ENCODE data around the gene GATD1.

The GATD1 gene

GRCh38 chr11:725624-726202 lies 51.6 kb downstream of the GATD1 start:
- no peak overlapping the region for H4K8ac ChIP-seq (ENCODE audit: low read depth, low read length)
- H2AK5ac ChIP-seq (ENCODE audit: low read length), result no peak overlapping the region
- H3K23ac ChIP-seq (ENCODE audit: low read length), result no peak overlapping the region
- no peak for DNase-seq
- no peak overlapping the region for H3K27ac ChIP-seq (ENCODE audit: low read depth, low read length)
- no peak overlapping the region for H2BK120ac ChIP-seq (ENCODE audit: insufficient read depth, low read length, poor library complexity)
- H2AFZ ChIP-seq (ENCODE audit: insufficient read depth, low read length, poor library complexity), result no peak overlapping the region
- no peak overlapping the region for H4K91ac ChIP-seq (ENCODE audit: low read depth, low read length)
- no peak overlapping the region for H2BK12ac ChIP-seq (ENCODE audit: low read length)
- H3K4me3 ChIP-seq (ENCODE audit: low read depth, low read length), result no peak overlapping the region
- H2BK5ac ChIP-seq (ENCODE audit: low read depth, low read length, poor library complexity), result no peak overlapping the region
- WGBS (ENCODE audit: extremely low coverage, insufficient coverage, insufficient read length), result no CpG with 5 or more reads among the region's 53 CpGs
- no peak overlapping the region for H3K14ac ChIP-seq (ENCODE audit: low read length)
- peak overlapping the region; percentile 6 for H3K4me2 ChIP-seq (ENCODE audit: low read length)
- H3K79me1 ChIP-seq (ENCODE audit: low read length), result no peaks in the 10 kb centered on the region
- H3K4me1 ChIP-seq (ENCODE audit: control insufficient read depth in 1 of 2, insufficient read depth in 2 of 2, low read length in 2 of 2), result peaks cover 2 to 8% of the 10 kb centered on the region in 2 experiments
- no peak overlapping the region for H3K4ac ChIP-seq (ENCODE audit: low read depth, low read length)
- H3K36me3 ChIP-seq (ENCODE audit: control insufficient read depth in 1 of 2, insufficient read depth in 2 of 2, low read length in 2 of 2), result peaks cover 49 to 50% of the 10 kb centered on the region in 2 experiments
- H3K27me3 ChIP-seq (ENCODE audit: insufficient read depth, low read length), result no peaks in the 10 kb centered on the region
- H3K79me2 ChIP-seq (ENCODE audit: control insufficient read depth, insufficient read depth, low read length, poor library complexity), result no peaks in the 10 kb centered on the region
- H4K12ac ChIP-seq (ENCODE audit: low read depth, low read length), result no peak overlapping the region
- no peaks in the 10 kb centered on the region for H3K9me3 ChIP-seq (ENCODE audit: insufficient read depth, low read depth, low read length)
- H3K18ac ChIP-seq (ENCODE audit: low read length), result no peak overlapping the region
- no peak overlapping the region for H3K9ac ChIP-seq (ENCODE audit: low read length)

- Histone ChIP-seq H2AK5ac (ENCODE audit: low read length) (no peak overlapping the region), H3K79me1 (ENCODE audit: low read length) (no peaks in the 10 kb centered on the region), H3K4me1 (ENCODE audit: control insufficient read depth in 1 of 2, insufficient read depth in 2 of 2, low read length in 2 of 2) (peaks cover 2 to 8% of the 10 kb centered on the region in 2 experiments), H3K4me3 (ENCODE audit: low read depth, low read length) (no peak overlapping the region), H4K8ac (ENCODE audit: low read depth, low read length) (no peak overlapping the region), H2BK12ac (ENCODE audit: low read length) (no peak overlapping the region), H3K36me3 (ENCODE audit: control insufficient read depth in 1 of 2, insufficient read depth in 2 of 2, low read length in 2 of 2) (peaks cover 57 to 58% of the 10 kb centered on the region in 2 experiments), H3K9me3 (ENCODE audit: insufficient read depth, low read depth, low read length) (no peaks in the 10 kb centered on the region), H3K14ac (ENCODE audit: low read length) (no peak overlapping the region), H3K18ac (ENCODE audit: low read length) (no peak overlapping the region), H3K27ac (ENCODE audit: low read depth, low read length) (no peak overlapping the region), H3K27me3 (ENCODE audit: insufficient read depth, low read length) (no peaks in the 10 kb centered on the region), H2AFZ (ENCODE audit: insufficient read depth, low read length, poor library complexity) (no peak overlapping the region), H3K4me2 (ENCODE audit: low read length) (no peak overlapping the region), H2BK120ac (ENCODE audit: insufficient read depth, low read length, poor library complexity) (no peak overlapping the region), H3K23ac (ENCODE audit: low read length) (no peak overlapping the region), H4K12ac (ENCODE audit: low read depth, low read length) (no peak overlapping the region), H3K9ac (ENCODE audit: low read length) (no peak overlapping the region), H3K4ac (ENCODE audit: low read depth, low read length) (no peak overlapping the region), H3K79me2 (ENCODE audit: control insufficient read depth, insufficient read depth, low read length, poor library complexity) (no peaks in the 10 kb centered on the region), H2BK5ac (ENCODE audit: low read depth, low read length, poor library complexity) (no peak overlapping the region), H4K91ac (ENCODE audit: low read depth, low read length) (no peak overlapping the region)
- DNase-seq, result no peak
- WGBS (ENCODE audit: extremely low coverage, insufficient coverage, insufficient read length), result no CpG with 5 or more reads among the region's 18 CpGs
These were observed 52.4 kb downstream of the GATD1 start for GRCh38 chr11:724778-725386.

- no peak overlapping the region for H3K27ac ChIP-seq (ENCODE audit: low read depth, low read length)
- H3K36me3 ChIP-seq (ENCODE audit: control insufficient read depth in 1 of 2, insufficient read depth in 2 of 2, low read length in 2 of 2), result peaks cover 64 to 65% of the 10 kb centered on the region in 2 experiments
- peaks cover 2 to 8% of the 10 kb centered on the region in 2 experiments for H3K4me1 ChIP-seq (ENCODE audit: control insufficient read depth in 1 of 2, insufficient read depth in 2 of 2, low read length in 2 of 2)
- no peak overlapping the region for H3K4ac ChIP-seq (ENCODE audit: low read depth, low read length)
- no peak overlapping the region for H4K91ac ChIP-seq (ENCODE audit: low read depth, low read length)
- no peak overlapping the region for H3K23ac ChIP-seq (ENCODE audit: low read length)
- H2BK12ac ChIP-seq (ENCODE audit: low read length), result no peak overlapping the region
- no peak overlapping the region for H2AK5ac ChIP-seq (ENCODE audit: low read length)
- H4K12ac ChIP-seq (ENCODE audit: low read depth, low read length), result no peak overlapping the region
- no peak overlapping the region for H2AFZ ChIP-seq (ENCODE audit: insufficient read depth, low read length, poor library complexity)
- WGBS (ENCODE audit: extremely low coverage, insufficient coverage, insufficient read length), result no CpG with 5 or more reads among the region's 19 CpGs
- no peak overlapping the region for H4K8ac ChIP-seq (ENCODE audit: low read depth, low read length)
- H3K9ac ChIP-seq (ENCODE audit: low read length), result no peak overlapping the region
- H3K79me1 ChIP-seq (ENCODE audit: low read length), result no peaks in the 10 kb centered on the region
- no peak overlapping the region for H2BK120ac ChIP-seq (ENCODE audit: insufficient read depth, low read length, poor library complexity)
- no peak for DNase-seq
- no peaks in the 10 kb centered on the region for H3K27me3 ChIP-seq (ENCODE audit: insufficient read depth, low read length)
- no peak overlapping the region for H2BK5ac ChIP-seq (ENCODE audit: low read depth, low read length, poor library complexity)
- H3K4me2 ChIP-seq (ENCODE audit: low read length), result no peak overlapping the region
- no peaks in the 10 kb centered on the region for H3K9me3 ChIP-seq (ENCODE audit: insufficient read depth, low read depth, low read length)
- no peaks in the 10 kb centered on the region for H3K79me2 ChIP-seq (ENCODE audit: control insufficient read depth, insufficient read depth, low read length, poor library complexity)
- H3K4me3 ChIP-seq (ENCODE audit: low read depth, low read length), result no peak overlapping the region
- no peak overlapping the region for H3K14ac ChIP-seq (ENCODE audit: low read length)
- no peak overlapping the region for H3K18ac ChIP-seq (ENCODE audit: low read length)
These were observed 53.1 kb downstream of the GATD1 start for GRCh38 chr11:724049-724777.

- H3K27ac ChIP-seq (ENCODE audit: low read depth, low read length), result no peak overlapping the region
- no peak overlapping the region for H4K12ac ChIP-seq (ENCODE audit: low read depth, low read length)
- no peak overlapping the region for H3K4me2 ChIP-seq (ENCODE audit: low read length)
- H2BK120ac ChIP-seq (ENCODE audit: insufficient read depth, low read length, poor library complexity), result no peak overlapping the region
- H3K9ac ChIP-seq (ENCODE audit: low read length), result no peak overlapping the region
- no peak overlapping the region for H2AK5ac ChIP-seq (ENCODE audit: low read length)
- H3K23ac ChIP-seq (ENCODE audit: low read length), result no peak overlapping the region
- H2BK5ac ChIP-seq (ENCODE audit: low read depth, low read length, poor library complexity), result no peak overlapping the region
- H3K9me3 ChIP-seq (ENCODE audit: insufficient read depth, low read depth, low read length), result no peaks in the 10 kb centered on the region
- H4K91ac ChIP-seq (ENCODE audit: low read depth, low read length), result no peak overlapping the region
- no peaks in the 10 kb centered on the region for H3K79me2 ChIP-seq (ENCODE audit: control insufficient read depth, insufficient read depth, low read length, poor library complexity)
- H3K79me1 ChIP-seq (ENCODE audit: low read length), result no peaks in the 10 kb centered on the region
- no peak overlapping the region for H2BK12ac ChIP-seq (ENCODE audit: low read length)
- H2AFZ ChIP-seq (ENCODE audit: insufficient read depth, low read length, poor library complexity), result no peak overlapping the region
- no peak overlapping the region for H3K18ac ChIP-seq (ENCODE audit: low read length)
- no peaks in the 10 kb centered on the region for H3K27me3 ChIP-seq (ENCODE audit: insufficient read depth, low read length)
- no peak overlapping the region for H3K4me3 ChIP-seq (ENCODE audit: low read depth, low read length)
- H3K36me3 ChIP-seq (ENCODE audit: control insufficient read depth in 1 of 2, insufficient read depth in 2 of 2, low read length in 2 of 2), result peaks cover 65 to 66% of the 10 kb centered on the region in 2 experiments
- H3K14ac ChIP-seq (ENCODE audit: low read length), result no peak overlapping the region
- peak in 1 of 2 donors; percentile 59 for DNase-seq
- H4K8ac ChIP-seq (ENCODE audit: low read depth, low read length), result no peak overlapping the region
- WGBS (ENCODE audit: extremely low coverage, insufficient coverage, insufficient read length), result no CpG with 5 or more reads among the region's 8 CpGs
- H3K4ac ChIP-seq (ENCODE audit: low read depth, low read length), result no peak overlapping the region
- H3K4me1 ChIP-seq (ENCODE audit: control insufficient read depth in 1 of 2, insufficient read depth in 2 of 2, low read length in 2 of 2), result peaks cover 2 to 8% of the 10 kb centered on the region in 2 experiments
These were observed 54.0 kb downstream of the GATD1 start for GRCh38 chr11:723120-723883.
